GM21619 (cell line): Measurements from ENCODE around the gene GRB10.

ENCODE experiments used
- ATAC-seq: cut with Tn5 transposase; IDR thresholded peaks from one replicate; pipeline ENCODE4 v1.9.1; 2021; ENCODE audit not compliant: unreplicated experiment

The GRB10 gene

DNA sequence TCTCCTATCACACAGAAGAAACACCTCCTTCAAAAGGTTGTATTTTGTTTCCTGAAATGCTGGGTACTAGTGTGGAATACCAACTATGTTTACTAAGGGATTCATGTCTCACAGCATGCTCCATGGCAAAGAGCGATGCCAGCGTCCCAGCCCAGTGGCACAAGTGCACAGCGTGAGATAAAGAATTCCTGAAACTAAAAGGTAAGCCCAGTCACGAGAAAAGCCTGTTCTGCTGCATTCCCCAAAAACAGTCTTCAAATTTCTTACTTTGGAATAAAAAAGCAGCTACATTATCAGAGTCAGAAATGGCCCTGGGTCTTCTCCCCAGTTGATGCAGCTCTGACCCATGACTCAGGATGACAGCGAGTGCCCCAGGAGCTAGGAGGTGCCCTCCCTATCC is 164.4 kb downstream of the GRB10 start:
- ATAC-seq, result no peak

DNA sequence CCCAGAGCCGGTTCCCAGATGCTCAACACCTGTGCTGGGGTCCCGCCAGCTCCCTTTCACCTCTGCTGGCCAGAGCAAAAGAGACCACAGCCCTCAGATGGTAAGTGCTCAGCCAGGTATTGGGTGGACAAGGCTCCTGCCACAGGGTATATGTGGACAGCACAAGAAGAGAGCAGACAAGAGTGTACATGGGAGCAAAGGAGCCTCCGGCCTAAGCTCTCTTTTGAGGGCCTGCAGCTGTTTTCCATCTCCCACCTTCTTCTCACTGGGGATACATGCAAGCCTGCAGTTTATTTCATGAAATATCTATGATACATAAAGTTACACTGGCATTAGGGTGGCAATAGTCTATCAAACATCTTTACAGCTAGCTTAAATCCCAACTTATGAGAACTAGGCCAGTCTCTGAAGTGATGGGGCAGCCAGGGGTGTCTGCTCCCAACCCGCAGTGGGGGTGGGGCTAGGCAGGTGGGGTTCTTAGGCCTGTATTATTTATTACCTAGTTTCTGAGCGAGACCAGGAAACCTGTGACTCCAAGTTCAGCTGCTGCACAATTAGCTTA is 167.1 kb downstream of the GRB10 start:
- no peak for ATAC-seq

DNA sequence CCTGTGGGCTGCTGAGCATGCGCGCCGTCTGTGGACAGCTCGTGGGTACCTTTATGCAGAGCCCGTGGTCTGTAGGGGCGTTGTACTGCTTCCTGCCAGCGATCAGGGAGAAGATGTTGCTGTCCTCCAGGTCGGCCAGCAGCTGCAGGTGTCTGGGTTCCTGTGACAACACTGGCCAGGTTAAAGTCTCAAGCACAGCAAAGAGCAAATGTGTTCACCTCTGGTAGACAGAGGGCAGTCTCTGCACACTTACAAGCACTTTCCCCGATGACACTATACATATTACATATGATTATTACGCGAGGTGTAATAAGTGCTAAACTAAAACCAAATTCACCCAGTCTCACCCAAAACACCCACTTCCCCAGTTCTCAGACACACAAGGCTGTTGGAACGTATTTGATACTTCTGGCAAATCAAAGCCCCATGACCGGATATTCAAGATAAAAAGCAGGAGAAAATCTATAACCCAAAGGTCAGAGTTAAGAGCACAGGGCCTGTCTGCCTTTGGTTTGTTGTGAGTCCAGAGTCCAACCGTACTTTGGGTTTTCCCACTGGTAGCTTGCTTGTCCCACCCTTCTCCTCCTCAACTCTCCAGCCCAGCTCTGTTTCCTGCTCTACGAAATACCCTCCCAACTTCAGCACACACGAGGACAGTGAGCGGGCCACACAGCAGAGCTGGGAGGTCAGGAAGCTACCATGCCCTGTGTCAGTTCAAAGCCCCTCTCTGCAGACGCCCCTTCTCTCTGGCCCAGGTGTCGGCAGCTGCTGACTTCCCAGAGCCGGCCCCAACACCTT is 167.8 kb downstream of the GRB10 start:
- ATAC-seq, result no peak

DNA sequence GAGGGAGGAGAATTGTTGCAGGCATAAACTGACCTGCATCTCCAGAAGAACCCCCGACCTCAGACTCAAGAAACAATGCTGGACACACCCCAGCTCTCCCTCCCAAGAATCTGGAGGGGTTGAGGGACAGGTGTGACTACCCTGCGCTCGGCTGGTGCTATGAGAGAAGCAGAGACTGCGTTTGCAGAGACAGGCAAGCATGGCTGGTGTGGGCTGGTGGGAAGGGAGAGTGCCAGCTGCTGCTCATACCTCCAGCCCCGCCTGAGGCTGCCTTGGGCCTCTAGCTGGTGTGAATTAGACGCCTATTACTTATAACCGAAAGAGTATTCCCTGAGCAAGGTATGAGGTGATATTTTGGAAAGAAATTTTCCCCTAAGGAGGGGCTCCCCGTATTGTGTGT is 169.2 kb downstream of the GRB10 start:
- ATAC-seq, result no peak

DNA sequence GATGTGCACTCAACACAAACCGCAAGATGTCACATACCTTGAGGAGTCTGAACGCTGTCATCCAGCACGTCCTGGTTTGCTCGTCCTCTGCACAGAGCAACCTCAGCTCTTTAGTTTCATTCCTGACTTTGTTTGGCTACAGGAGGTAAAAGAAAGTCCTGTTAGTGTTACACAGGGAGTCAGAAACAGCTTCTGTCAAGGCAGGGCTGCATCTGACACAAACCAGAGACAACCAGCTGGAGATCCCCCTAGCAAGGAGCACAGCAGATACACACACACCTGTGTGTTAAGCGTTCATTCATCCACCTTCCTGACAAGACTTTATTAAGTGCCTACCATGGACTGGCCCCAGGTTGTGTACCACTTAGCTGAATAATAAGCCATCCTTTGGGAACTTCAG is 170.0 kb downstream of the GRB10 start:
- no peak for ATAC-seq

DNA sequence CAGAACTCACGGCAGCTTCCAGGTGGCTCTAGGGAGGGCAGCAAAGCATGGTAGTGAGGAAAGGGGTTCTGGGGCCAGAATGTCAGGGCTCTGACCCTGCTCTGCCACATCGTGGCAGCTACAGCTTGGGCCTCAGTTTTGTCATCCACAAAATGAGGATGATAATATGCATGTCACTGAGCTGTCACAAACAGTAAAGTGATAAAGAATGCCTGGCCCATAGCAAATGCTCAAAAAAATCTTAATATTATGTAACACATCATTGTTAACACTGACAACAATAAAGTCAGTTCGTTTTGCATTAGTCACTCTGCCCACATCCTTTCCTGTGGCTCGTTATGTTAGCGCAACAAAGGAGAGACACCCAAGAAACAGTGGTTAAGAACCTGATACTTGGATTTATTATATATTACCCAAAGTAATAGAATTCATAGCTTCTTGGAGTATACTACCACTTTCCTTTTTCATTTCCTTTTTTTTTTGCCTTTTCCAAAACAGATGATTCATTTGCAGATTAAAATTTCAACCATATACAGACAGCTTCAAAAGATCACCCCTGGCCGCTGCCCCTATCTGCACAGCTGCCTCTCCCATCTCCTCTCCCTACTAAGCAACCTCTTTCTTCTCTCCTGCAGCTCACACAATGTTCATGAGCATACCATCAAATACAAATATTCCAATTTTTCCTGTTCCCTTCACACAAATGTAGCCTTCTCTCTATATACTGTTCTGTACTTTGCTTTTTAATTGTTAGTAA is 172.0 kb downstream of the GRB10 start:
- peak; percentile 56 for ATAC-seq

DNA sequence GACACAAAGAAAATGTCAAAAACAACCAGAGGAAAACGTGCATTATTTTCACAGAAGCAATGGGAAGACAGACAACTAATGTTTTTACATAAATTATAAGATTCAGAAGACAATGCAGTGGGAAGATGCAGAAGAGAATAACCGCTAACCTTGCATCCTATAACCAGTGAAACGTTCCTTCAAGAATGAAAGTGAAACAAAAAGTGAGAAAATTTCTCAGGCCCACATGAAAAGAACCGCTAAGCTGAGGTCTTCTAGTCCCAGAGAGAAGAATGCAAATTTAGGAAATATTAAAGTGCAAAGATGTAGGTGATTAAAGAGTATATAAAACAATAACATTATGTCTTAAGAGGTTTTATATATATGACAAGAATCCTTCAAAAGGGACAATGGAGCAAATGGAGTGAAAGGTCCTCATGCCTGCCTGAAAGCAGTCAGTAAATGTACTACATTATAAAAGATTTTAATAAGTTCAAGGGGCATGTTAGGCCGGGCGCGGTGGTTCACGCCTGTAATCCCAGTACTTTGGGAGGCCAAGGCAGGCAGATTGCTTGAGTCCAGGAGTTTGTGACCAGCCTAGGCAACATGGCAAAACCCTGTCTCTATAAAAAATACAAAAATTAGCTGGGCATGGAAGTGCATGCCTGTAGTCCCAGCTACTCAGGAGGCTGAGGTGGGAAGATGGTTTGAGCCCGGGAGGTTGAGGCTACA is 174.3 kb downstream of the GRB10 start:
- no peak for ATAC-seq

DNA sequence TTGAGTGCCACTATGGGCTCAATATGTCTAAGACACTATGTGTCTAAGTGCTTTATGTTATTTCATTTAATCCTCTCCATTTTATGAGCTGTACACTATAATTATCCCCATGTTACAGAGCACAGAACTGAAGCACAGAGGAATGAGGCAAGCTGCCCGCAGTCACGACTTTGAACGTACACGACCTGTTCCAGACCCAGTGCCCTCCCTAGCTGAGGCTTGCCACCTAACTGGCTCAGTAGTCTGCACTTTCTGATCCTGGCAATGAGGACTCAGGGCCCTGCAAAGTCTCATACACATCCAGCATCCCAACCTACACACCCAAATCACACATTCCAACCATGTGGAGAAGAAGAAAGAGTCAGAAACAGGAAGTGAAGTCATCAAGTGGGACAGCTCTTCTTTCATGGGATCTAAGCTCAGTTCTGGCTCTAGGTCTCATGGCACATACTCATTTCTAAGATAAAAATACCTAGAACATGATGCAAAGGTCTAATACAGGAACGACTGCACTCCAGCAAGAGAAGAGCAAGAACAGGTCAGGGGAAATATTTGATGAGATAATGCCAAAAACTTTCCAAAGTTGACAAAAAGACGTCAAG is 175.1 kb downstream of the GRB10 start:
- no peak for ATAC-seq

DNA sequence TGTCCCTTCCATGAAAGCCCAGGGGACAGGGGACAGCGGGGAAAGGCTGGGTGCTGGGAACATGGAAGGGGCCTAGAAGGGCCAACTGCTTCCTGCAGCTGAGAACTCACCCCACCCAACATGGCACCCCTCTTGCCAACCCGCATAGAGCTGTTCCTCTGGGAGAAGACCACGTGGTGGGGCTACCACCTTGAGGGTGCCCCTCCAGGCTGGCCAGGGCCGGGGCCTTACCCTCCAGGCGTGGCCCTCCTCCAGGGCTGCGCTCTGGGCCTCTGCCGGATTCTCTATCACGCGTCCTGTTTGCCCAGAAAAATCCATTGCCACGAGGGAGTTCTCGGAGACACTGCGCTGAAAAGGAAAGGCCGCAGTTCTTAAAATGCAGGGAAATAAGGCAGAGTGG is 177.6 kb downstream of the GRB10 start:
- no peak for ATAC-seq

DNA sequence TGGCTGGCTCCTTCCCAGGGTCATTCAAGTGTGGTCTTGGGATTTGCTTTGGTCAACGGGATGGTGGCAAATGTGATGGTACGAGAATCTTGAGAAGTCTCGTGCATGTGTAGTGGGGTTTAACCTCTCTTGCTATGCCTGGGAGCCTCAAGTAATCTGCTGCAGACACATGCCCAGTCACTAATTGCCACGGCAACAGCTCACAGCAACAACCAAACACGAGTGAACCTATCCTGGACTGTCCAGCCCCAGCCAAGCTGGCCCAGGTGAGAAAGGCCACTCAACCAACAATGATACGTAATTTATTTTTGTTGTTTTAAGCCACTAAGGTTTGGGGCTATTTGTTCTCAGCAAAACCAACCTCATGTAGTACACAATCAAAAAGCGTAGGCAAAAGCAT is 179.4 kb downstream of the GRB10 start:
- ATAC-seq, result no peak

DNA sequence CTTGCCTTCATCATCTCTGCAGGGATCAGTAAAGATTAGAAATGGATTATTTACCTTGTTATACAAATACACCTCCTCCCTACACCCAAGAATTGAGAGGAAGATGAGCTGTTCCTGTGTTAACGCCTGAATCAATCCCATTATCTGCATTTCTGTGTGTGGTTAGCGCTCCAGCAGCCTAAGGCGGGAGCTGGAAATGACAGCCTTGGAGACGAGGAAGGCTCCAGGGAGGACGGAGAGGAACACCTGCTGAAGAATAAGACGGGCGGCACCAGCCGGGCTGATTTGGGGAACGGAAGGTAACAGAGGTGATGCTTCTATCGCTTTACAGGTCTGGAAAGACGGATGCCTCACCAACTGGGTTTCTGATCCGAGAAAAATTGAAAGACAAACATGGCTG is 183.3 kb downstream of the GRB10 start:
- no peak for ATAC-seq

DNA sequence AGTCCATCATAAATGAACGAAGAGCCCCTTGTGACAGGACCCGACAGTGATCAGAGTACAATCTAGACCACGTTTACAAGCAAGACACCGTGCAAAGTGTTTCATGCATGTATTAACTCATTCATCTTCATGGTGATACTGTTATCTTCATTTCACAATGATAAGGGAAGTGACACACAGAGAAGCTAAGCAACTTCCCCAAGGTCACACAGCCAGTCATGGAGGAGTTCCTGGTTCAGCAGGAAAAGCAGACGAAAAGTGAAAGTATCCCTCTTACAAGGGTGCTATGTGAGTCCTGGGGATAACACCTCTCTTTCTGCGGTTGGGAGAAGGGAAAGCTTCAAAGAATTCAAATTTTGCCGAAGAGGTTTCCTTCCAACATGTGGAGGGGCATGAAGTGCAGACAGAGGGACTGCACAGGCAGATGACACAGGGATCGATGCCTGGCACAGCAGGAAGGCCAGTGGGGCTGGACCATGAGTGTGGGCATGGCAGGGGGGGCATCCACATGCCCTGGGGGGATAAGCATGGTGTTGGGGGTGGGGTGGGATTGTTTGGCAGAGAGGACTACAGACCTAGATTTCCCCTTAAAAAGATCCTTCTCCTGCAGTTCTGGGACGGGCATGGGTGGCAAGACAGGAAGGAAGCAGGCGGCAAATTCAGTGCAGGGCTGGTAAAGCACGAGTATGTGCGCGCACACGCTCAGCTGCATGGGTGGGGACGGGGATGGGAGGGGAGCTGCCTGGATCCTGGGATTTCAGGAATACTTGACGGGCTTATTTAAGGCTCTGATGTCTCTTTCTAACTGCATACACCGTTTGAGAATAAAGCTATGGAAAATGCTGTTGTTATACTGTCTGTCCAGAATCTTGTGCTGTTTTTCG is 184.0 kb downstream of the GRB10 start:
- no peak for ATAC-seq

DNA sequence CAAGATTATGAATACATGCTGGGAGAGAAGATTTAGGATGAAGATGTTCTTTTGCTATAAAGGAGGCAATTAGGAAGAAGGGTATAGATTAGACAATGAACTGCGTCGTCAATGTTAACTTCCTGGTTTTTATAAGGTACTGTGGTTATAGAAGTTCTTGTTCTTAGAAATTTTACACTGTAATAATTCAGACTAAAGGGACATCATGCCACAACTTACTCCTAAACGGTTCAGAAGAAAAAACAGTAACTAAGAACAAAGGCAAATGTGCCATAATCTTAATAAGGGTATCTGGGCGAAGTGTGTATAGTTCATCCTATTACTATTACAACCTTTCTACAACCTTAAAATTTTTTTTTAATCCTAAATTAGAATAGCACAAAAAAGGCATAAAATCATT is 186.2 kb downstream of the GRB10 start:
- no peak for ATAC-seq

DNA sequence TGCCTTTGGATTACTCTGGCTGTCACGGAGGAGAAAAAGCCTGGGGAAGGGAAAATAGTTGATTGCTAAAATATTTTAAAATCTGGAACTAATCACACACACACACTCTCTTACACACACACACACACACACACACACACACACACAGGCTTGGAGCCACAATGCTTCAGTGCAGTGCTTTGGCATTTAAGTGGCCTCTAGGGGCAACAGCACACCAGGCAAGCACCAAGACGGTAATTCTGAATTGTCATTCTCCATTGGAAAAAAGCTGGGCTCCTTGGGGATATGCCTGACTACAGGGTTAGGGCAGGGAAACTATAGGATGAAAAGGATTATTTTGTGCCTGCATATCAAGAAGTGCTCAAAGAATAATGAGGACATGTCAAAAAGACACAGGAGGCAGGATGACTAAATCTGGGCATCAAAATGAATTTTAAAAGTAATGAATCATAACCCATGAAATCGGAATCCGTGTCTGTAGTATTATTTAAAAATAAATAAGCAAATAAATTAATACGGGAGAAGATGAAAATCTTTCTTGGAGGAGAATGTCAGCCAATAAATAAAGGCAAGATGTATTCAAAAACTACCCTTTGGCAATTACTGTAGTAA is 187.1 kb downstream of the GRB10 start:
- ATAC-seq, result peak; percentile 16

DNA sequence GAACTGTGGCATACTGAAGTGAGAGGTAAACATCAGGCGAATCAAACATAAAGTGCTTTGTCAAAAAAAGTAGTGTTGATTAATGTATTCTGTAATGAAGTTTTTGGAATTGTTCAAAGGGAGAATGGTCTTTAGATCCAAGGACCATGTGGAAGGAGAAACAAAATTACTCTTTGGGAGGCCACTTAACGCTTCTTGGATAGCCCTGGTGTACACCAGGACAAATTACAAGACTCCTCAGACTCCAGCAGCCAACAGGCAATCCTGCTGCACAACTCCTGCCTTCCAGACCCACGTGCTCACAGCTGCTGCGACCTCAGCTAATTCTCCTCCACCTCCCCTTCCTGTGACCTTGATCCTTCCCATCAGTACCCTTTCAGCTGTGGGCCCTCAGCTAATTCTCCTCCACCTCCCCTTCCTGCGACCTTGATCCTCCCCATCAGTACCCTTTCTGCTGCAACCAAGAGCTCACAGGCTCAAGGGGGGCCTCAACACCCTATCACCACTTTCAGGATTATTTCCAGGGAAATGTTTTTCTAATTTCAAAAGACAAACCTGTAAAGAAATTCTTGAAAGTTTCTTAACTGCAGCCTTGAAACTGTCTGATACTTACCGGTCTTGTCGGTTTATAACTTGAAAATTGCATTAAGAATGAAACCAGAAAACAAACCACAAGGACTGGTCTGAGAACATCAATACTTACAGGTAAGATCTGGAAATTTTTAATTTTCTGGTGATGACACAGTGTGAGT is 187.8 kb downstream of the GRB10 start:
- ATAC-seq, result peak; percentile 39

DNA sequence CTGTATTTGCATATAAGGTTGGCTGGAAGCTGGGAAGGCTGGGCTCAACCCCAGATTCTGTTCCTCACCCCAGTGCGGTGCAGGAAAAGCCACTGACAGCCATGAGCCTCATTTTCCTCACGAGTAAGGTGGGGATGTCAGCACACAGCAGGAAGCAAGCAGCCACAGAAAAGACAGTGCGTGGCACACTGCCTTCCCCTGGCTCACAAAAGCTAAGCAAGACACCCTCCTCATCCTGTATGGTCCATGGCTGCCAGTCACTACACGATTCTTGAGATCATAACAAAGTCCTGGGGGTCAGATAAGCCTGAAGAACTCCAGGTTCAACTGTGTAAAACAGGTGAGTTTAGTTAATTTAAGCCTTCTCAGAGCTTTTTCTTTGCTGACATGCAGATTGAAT is 188.6 kb downstream of the GRB10 start:
- no peak for ATAC-seq

DNA sequence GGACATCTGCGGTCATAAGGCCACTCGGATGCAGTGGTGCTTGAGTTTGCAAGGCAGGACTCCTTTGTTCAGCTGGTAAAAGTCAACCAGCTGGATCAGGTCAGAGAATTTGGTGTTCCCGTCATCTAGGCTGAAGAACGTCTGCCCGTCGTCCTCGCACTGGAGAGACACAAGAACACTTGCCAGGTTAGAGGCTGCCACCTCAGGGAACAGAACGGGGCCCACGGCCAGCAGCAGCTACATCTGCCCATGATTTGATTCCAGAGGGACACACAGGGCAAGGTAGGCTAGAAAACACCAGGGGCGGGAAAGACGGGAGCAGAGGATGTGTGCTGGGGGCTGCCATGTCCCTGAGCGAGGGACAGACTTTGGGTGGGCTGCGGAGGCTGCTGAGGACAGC is 189.8 kb downstream of the GRB10 start:
- ATAC-seq, result no peak

DNA sequence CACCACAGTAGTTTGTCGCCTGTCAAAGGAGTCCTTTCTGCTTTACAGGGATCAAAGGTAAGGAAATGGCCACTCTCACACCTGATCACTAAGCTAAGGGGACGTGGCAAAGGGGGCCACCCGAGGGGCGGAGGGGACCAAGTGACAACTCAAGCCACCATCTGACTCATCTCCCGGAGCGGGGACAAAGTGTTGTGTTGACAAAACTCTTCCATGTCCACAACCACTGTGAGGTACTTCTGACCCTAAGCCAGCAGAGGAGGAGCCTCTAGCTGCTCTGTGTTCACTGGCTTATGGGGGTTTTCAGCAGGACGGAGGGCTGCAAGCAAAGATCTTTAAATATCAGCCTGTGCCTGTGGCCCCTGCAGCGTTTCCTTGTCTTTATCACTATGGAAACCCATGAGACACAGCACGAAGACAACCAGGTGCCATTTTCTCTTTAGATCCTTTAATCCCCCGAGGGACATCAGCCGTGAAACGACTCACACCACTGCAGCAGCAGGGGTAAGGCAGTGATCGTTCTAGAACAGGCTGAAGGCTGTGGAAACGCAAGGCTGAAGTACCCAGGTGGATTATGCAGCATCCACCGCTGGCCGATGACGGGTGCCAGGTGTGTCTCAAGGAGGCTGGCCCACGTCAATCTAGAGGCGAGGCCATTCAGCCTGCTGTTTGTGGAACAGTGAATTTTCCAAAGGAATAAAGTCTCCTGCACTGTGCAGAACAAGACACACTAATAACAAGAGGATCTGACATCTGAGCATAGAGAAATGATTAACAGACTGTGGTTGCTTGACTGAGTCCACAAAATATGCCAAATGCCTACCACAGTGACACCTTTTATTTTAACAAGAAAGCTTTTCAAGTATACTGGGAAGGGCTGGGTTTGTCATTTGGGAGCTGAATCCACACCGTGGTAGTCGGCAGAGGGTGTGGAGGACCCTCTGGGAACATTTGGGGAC is 190.9 kb downstream of the GRB10 start:
- peak; percentile 67 for ATAC-seq
